ENCODE measurements around the gene GPNMB. TPM values are rescaled to one million over a fixed set of nuclear protein-coding genes. Genes with fewer than 3 reads are reported as not detected.

GPNMB gene
- total and polyA plus RNA-seq, 4 donors: 2.6 to 10.5 (median 4.9) TPM

DNA sequence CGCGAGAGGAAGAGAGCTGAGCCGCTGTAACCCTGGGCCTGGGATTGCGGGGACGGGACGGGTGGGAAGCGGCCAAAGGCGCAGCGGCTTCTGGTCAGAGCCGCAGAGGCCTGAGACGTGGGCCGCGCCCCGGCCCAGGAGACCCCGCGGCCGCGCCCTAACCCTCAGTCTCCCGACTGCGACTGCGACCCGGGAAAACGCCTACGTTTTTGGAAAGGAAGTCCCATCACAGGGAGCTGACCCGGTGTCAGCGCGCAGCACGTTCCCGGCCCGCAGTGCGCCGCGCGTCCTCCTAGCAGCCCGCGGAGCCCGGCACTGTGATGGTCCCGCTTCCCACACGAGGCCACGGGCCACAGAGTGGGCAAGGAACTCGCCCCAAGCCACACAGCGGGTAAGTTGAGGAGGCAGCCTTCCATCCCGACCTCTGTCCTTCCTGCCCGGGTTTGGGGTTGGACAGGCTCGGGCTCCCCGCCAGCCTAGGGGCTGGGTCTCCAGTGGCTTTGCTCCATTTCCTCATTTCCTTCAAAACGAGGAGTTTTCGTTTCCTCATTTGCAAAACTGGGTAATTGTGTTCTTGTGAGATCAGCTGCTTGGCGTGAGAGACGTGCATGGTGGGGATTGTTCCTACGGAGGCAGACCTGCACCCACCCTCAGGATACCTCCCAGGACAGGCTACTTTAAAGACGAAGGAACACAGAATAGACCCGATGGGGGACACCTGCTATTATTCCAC, 1.2 kb downstream of the GPNMB start:
- peaks cover 0 to 5% (median 2%) of the 10 kb centered on the region in 4 donors for H3K27me3 ChIP-seq (ENCODE audit: control insufficient read depth in 4 of 4, insufficient read depth in 4 of 4, low read length in 3 of 4)
- peaks cover 0 to 5% (median 1%) of the 10 kb centered on the region in 4 donors for H3K9me3 ChIP-seq (ENCODE audit: control insufficient read depth in 4 of 4, low read length in 3 of 4)
- WGBS: 9% methylated on average over 53 of the region's 53 CpGs
- TF ChIP-seq ATF3 (IDR thresholded peaks at IDR 0.05) (no peak), GABPA (IDR thresholded peaks at IDR 0.05 in 1 of 2, conservative IDR thresholded peaks at IDR 0.05 in 1 of 2) (no peak), SP1 (IDR thresholded peaks at IDR 0.05) (no peak), YY1 (IDR thresholded peaks at IDR 0.05) (no peak), FOXA2 (IDR thresholded peaks at IDR 0.05) (no peak), RXRA (IDR thresholded peaks at IDR 0.05) (no peak), HNF4G (IDR thresholded peaks at IDR 0.05) (no peak), ZBTB33 (IDR thresholded peaks at IDR 0.05) (no peak)
- TF ChIP-seq, protein P1, sequence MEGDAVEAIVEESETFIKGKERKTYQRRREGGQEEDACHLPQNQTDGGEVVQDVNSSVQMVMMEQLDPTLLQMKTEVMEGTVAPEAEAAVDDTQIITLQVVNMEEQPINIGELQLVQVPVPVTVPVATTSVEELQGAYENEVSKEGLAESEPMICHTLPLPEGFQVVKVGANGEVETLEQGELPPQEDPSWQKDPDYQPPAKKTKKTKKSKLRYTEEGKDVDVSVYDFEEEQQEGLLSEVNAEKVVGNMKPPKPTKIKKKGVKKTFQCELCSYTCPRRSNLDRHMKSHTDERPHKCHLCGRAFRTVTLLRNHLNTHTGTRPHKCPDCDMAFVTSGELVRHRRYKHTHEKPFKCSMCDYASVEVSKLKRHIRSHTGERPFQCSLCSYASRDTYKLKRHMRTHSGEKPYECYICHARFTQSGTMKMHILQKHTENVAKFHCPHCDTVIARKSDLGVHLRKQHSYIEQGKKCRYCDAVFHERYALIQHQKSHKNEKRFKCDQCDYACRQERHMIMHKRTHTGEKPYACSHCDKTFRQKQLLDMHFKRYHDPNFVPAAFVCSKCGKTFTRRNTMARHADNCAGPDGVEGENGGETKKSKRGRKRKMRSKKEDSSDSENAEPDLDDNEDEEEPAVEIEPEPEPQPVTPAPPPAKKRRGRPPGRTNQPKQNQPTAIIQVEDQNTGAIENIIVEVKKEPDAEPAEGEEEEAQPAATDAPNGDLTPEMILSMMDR (IDR thresholded peaks at IDR 0.05; ENCODE audit: low read depth, low read length, missing input control): no peak
- H3K36me3 ChIP-seq (ENCODE audit: control insufficient read depth in 4 of 4, insufficient read depth in 3 of 4, low read depth in 1 of 4, low read length in 3 of 4): no peaks in the 10 kb centered on the region
- DNase-seq (ENCODE audit: low spot score): no peak
- H3K9ac ChIP-seq (ENCODE audit: low read depth in 1 of 2, low read length in 2 of 2): no peak overlapping the region
- H3K27ac ChIP-seq (ENCODE audit: low read depth in 1 of 2, low read length in 2 of 2): peak overlapping the region in 1 of 2 donors; percentile 26
- H3K4me1 ChIP-seq (ENCODE audit: control insufficient read depth in 4 of 4, insufficient read depth in 4 of 4, low read length in 3 of 4): peaks cover 0 to 8% (median 4%) of the 10 kb centered on the region in 4 donors
- H3K4me3 ChIP-seq (ENCODE audit: low read depth in 1 of 3, low read length in 3 of 3): peak overlapping the region in 2 of 3 donors; percentile 21 to 30

- Histone ChIP-seq H3K9me3 (ENCODE audit: control insufficient read depth in 4 of 4, low read length in 3 of 4) (peaks cover 0 to 5% (median 1%) of the 10 kb centered on the region in 4 donors), H3K4me3 (ENCODE audit: low read depth in 1 of 3, low read length in 3 of 3) (no peak overlapping the region), H3K4me1 (ENCODE audit: control insufficient read depth in 4 of 4, insufficient read depth in 4 of 4, low read length in 3 of 4) (peaks cover 0 to 8% (median 4%) of the 10 kb centered on the region in 4 donors), H3K36me3 (ENCODE audit: control insufficient read depth in 4 of 4, insufficient read depth in 3 of 4, low read depth in 1 of 4, low read length in 3 of 4) (no peaks in the 10 kb centered on the region), H3K27ac (ENCODE audit: low read depth in 1 of 2, low read length in 2 of 2) (no peak overlapping the region), H3K27me3 (ENCODE audit: control insufficient read depth in 4 of 4, insufficient read depth in 4 of 4, low read length in 3 of 4) (peaks cover 0 to 3% (median 2%) of the 10 kb centered on the region in 4 donors), H3K9ac (ENCODE audit: low read depth in 1 of 2, low read length in 2 of 2) (no peak overlapping the region)
- no peak for DNase-seq (ENCODE audit: low spot score)
- TF ChIP-seq TAF1 (conservative IDR thresholded peaks at IDR 0.05) (no peak), RAD21 (IDR thresholded peaks at IDR 0.05) (no peak), FOXA2 (IDR thresholded peaks at IDR 0.05) (no peak), REST (IDR thresholded peaks at IDR 0.05) (no peak), FOXA1 (IDR thresholded peaks at IDR 0.05) (no peak), MAX (IDR thresholded peaks at IDR 0.05) (no peak), SP1 (IDR thresholded peaks at IDR 0.05) (no peak), HNF4G (IDR thresholded peaks at IDR 0.05) (no peak), ZBTB33 (IDR thresholded peaks at IDR 0.05) (no peak), EGR1 (IDR thresholded peaks at IDR 0.05; ENCODE audit: low read depth in 2 of 2) (no peak)
- TF ChIP-seq, protein P1 (IDR thresholded peaks at IDR 0.05; ENCODE audit: low read depth, low read length, missing input control): no peak
Observed at GRCh38 chr7:23249486-23249885, 2.9 kb downstream of the GPNMB start.

Data from liver (tissue), 9 donors.